WTC11 (cell line): ENCODE measurements around the gene TNFRSF4.

ENCODE experiments used
- ATF2 ChIP-seq: sonication (generic); formaldehyde crosslinking; IDR thresholded peaks from 2 replicates; pipeline ENCODE4 v1.8.1; 2022; ENCODE audit warnings: low read depth, missing genetic modification reagents, borderline replicate concordance
- E2F1 ChIP-seq: sonication (generic); formaldehyde crosslinking; IDR thresholded peaks from 2 replicates; pipeline ENCODE4 v1.8.0; 2022; ENCODE audit warnings: mild to moderate bottlenecking, missing genetic modification reagents
- KAT7 ChIP-seq: sonication (generic); formaldehyde crosslinking; IDR thresholded peaks from 2 replicates; pipeline ENCODE4 v1.8.1; 2023; ENCODE audit warnings: missing genetic modification reagents, mild to moderate bottlenecking, borderline replicate concordance
- NFE2L1 ChIP-seq: sonication (generic); formaldehyde crosslinking; IDR thresholded peaks from 2 replicates; pipeline ENCODE4 v1.8.1; 2023; ENCODE audit warnings: missing genetic modification reagents
- TCF7 ChIP-seq: sonication (generic); formaldehyde crosslinking; IDR thresholded peaks from 2 replicates; pipeline ENCODE4 v1.8.0; 2022; ENCODE audit warnings: mild to moderate bottlenecking, low read depth, missing genetic modification reagents, moderate library complexity
- TF ChIP-seq, protein P1 (sequence below): fragments of 200-600 bp; IDR thresholded peaks from 2 replicates; pipeline ENCODE4 v1.8.0; 2022; ENCODE audit warnings: antibody characterized with exemption
- TF ChIP-seq, protein P2 (sequence below): sonication (generic); formaldehyde crosslinking; IDR thresholded peaks from 2 replicates; pipeline ENCODE4 v1.8.1; 2023; ENCODE audit warnings: mild to moderate bottlenecking, missing genetic modification reagents, moderate library complexity

- TF ChIP-seq, protein P1, sequence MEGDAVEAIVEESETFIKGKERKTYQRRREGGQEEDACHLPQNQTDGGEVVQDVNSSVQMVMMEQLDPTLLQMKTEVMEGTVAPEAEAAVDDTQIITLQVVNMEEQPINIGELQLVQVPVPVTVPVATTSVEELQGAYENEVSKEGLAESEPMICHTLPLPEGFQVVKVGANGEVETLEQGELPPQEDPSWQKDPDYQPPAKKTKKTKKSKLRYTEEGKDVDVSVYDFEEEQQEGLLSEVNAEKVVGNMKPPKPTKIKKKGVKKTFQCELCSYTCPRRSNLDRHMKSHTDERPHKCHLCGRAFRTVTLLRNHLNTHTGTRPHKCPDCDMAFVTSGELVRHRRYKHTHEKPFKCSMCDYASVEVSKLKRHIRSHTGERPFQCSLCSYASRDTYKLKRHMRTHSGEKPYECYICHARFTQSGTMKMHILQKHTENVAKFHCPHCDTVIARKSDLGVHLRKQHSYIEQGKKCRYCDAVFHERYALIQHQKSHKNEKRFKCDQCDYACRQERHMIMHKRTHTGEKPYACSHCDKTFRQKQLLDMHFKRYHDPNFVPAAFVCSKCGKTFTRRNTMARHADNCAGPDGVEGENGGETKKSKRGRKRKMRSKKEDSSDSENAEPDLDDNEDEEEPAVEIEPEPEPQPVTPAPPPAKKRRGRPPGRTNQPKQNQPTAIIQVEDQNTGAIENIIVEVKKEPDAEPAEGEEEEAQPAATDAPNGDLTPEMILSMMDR, result no peak
- TF ChIP-seq E2F1 (CRISPR knock-in tag), result no peak
- no peak for TF ChIP-seq KAT7 (CRISPR knock-in tag)
- TF ChIP-seq, protein P2, sequence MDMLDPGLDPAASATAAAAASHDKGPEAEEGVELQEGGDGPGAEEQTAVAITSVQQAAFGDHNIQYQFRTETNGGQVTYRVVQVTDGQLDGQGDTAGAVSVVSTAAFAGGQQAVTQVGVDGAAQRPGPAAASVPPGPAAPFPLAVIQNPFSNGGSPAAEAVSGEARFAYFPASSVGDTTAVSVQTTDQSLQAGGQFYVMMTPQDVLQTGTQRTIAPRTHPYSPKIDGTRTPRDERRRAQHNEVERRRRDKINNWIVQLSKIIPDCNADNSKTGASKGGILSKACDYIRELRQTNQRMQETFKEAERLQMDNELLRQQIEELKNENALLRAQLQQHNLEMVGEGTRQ (CRISPR knock-in tag), result no peak
- no peak for TF ChIP-seq NFE2L1
- no peak for TF ChIP-seq ATF2 (CRISPR knock-in tag)
- TF ChIP-seq TCF7, result no peak
Measured at GRCh38 chr1:1215881-1216605, 2.1 kb upstream of the TNFRSF4 start.
